Activated naive CD8-positive, alpha-beta T cell treated with anti-CD3 and anti-CD28 coated beads, Interleukin-2, amount 50 U/mL, for 16 hours (primary cell): ENCODE data around the gene GRM7.

ENCODE experiments used
- DNase-seq: peaks from one replicate; pipeline ENCODE4 v3.0.0-alpha.2; 2020; ENCODE audit warnings: low read depth, low spot score

GRM7 gene

DNA sequence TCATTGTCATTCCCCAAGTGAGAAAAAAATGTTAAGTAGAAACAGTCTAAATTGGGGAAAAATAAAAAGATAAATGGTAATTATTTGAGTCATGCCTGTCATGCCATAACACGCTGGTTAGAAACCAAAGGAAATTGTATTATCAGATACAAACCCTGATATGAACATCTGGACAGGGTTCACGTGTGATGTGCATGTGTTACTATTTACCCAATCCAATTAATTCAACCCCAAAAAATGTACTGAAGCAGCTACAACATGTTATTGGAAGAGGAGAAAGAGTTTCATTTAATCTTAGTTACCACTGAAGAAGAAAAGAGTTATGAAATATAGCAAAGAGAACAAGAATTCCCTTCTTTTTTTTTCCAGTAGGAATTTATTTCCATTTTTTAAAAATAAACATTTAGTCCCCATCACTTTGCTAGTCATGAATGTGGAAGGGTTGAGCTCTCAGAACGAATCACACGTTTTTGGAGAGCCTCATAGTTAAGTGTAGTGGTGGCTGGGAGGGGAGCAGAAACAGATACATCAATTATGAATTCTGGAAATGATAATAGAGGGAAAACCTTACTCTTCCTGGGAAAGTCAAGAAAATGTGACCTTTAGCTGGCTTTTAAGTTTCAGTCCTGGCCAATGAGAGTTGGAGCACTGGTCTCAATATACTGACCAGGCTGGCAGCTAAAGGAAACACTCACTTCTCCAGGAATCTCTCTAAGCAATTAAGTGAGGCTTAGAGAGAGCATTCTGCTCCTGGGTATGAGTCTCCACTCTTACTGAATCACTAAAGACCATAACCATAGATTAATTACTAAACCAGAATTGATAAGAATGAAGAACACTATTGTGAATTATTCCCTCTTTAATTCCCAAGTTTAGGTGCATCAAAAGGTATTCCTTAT is 796.5 kb downstream of the GRM7 start:
- DNase-seq, result no peak

- DNase-seq, result no peak
Measured at GRCh38 chr3:7658294-7658693, 797.4 kb downstream of the GRM7 start.

- no peak for DNase-seq
Measured at GRCh38 chr3:7659079-7659478, 798.2 kb downstream of the GRM7 start.

- DNase-seq, result no peak
Measured at GRCh38 chr3:7663771-7664170, 802.9 kb downstream of the GRM7 start.

GRCh38 chr3:7667774-7668173 is 806.9 kb downstream of the GRM7 start:
- DNase-seq, result no peak

GRCh38 chr3:7669641-7670040 is 808.7 kb downstream of the GRM7 start:
- no peak for DNase-seq

GRCh38 chr3:7678521-7678920 is 817.6 kb downstream of the GRM7 start:
- no peak for DNase-seq

DNA sequence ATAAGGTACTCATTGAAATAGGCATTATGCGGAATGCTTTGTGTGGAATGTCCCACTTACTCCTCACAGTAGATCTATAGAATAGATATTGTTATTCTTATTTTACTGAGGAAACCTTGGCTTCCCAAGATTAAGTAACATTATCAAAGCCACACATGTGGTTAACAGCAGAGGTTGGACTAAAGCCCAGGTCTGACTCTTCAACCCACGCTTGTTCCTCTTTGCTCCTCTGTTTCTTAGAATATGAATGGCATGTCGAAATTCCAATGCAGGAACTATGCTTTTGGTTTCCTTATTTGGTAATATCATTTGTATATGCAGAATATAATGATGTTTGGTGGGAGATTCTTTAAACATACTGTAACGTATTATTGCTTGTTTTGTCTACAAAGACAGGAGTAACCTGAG is 821.9 kb downstream of the GRM7 start:
- DNase-seq, result no peak

DNA sequence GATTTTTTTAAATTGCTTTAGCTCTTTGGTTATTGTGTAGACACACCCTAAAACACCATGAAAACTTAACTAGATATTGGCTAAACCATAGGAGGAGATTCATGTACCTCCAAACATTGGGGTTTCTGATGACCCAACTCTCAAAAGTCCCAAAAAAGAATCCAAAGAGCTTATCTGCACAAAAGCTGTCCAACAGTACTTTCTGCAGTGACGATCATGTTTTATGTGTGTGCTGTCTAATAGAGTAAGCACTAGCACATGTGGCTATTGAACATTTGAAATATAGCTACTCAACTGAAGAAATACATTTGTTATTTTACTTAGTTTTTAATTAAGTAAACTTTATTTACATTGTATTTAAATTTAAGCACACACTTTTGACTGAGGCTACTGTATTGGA is 822.5 kb downstream of the GRM7 start:
- no peak for DNase-seq

GRCh38 chr3:7684182-7684715 is 823.3 kb downstream of the GRM7 start:
- no peak for DNase-seq

DNA sequence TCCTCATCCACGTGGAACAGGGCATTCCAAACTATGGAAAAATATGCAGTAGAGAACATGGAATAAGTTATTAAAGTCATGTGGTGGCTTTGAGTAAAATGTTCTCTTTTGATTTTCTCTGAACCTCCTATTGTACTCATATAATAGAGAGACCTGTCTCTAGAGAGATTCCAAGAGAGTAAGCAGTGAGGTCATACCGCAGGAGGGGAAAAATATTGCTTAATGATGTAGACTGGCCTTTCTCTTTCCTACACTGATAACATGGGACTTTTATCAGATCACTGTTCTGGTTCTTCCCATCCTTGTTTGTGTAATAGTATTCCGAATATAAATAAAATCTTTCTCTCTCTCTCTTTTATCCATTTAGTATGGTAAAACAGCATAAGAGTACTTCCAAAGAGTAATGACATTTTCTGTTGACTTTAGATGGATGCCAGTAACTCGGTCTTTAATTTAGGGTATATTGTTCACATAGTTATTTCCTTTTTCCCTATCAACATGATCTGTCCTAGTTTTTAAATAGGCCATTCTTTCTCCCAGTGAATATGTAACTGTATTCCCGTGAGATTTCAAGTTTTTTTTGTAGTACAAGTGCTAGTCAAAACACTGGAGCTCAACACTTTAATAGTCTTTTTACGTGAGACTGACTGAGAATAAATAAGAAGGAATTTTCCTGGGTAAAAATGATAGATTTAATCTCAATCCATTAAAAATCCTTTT is 826.7 kb downstream of the GRM7 start:
- DNase-seq, result no peak

- DNase-seq, result no peak
Measured at GRCh38 chr3:7692866-7693265, 832.0 kb downstream of the GRM7 start.

GRCh38 chr3:7693976-7694375 is 833.1 kb downstream of the GRM7 start:
- DNase-seq, result no peak

GRCh38 chr3:7695049-7695448 is 834.1 kb downstream of the GRM7 start:
- no peak for DNase-seq

GRCh38 chr3:7696320-7696719 is 835.4 kb downstream of the GRM7 start:
- no peak for DNase-seq

- no peak for DNase-seq
Measured at GRCh38 chr3:7697548-7697947, 836.6 kb downstream of the GRM7 start.

GRCh38 chr3:7700539-7700938 is 839.6 kb downstream of the GRM7 start:
- no peak for DNase-seq

DNA sequence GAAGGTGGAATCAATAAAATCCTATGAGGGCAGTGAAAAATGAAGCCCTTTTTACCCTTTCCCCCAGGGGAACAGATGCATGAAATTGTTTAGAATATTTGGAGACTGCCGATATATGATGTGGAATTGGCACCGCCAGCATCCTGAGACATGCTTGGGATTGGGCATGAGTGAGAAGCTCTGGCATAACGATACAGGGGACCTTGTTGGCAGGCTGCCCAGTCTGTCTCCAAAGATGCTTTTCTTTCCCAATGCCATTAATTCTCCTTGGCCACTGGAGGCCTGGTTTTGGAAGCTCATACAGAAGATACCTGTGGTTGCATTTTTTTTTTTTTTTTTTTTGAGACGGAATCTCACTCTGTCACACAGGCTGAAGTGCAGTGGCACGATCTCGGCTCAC is 840.1 kb downstream of the GRM7 start:
- DNase-seq, result no peak

GRCh38 chr3:7707187-7707586 is 846.3 kb downstream of the GRM7 start:
- no peak for DNase-seq

- no peak for DNase-seq
Measured at GRCh38 chr3:7709376-7710082, 848.6 kb downstream of the GRM7 start.

GRCh38 chr3:7710284-7710683 is 849.4 kb downstream of the GRM7 start:
- no peak for DNase-seq

- no peak for DNase-seq
Measured at GRCh38 chr3:7713724-7714123, 852.8 kb downstream of the GRM7 start.
